ENCODE measurements around the gene PABPN1.
"Not testable (repeated sequence)": the region's sequence is repeated elsewhere in the genome, so short reads cannot be mapped to it uniquely, and the experiment has no call there.

The PABPN1 gene

GRCh38 chr14:23301288-23301968 is 19.8 kb upstream of the PABPN1 start:
- peak; percentile 88 to 97 for DNase-seq

- DNase-seq, result no peak
These were observed 19.3 kb upstream of the PABPN1 start for GRCh38 chr14:23301969-23302289.

GRCh38 chr14:23302290-23303225 is 18.7 kb upstream of the PABPN1 start, which contains the start of gene PPP1R3E:
Gene PPP1R3E (minus strand): TSS chr14:23302859. CDS start chr14:23302576, 283 bp downstream.
- DNase-seq, result peak; percentile 31 to 48

GRCh38 chr14:23306412-23307145 is 14.7 kb upstream of the PABPN1 start, which contains the start of gene BCL2L2:
Gene BCL2L2 (plus strand): TSS chr14:23306833. CDS start chr14:23307768, 935 bp downstream.
- DNase-seq, result peak; percentile 46 to 93

GRCh38 chr14:23307146-23307530 is 14.1 kb upstream of the PABPN1 start:
- no peak for DNase-seq

- no peak for DNase-seq
These were observed 13.3 kb upstream of the PABPN1 start for GRCh38 chr14:23307687-23308644.

- DNase-seq, result no peak
These were observed 12.4 kb upstream of the PABPN1 start for GRCh38 chr14:23308721-23309445.

- no peak for DNase-seq
These were observed 10.7 kb upstream of the PABPN1 start for GRCh38 chr14:23310546-23310945.

- no peak for DNase-seq
These were observed 5.0 kb upstream of the PABPN1 start for GRCh38 chr14:23316300-23316699.

- DNase-seq, result no peak
These were observed 1.3 kb upstream of the PABPN1 start for GRCh38 chr14:23319746-23320583.

GRCh38 chr14:23321572-23322547 is 603 bp downstream of the PABPN1 start:
- DNase-seq, result peak in 1 of 2 experiments; percentile 39

GRCh38 chr14:23322568-23323517 is 1.6 kb downstream of the PABPN1 start:
- no peak for DNase-seq

GRCh38 chr14:23323838-23324454 is 2.7 kb downstream of the PABPN1 start:
- no peak for DNase-seq

GRCh38 chr14:23324455-23324846 is 3.2 kb downstream of the PABPN1 start:
- DNase-seq, result no peak

- DNase-seq, result no peak
These were observed 3.7 kb downstream of the PABPN1 start for GRCh38 chr14:23324993-23325392.

- DNase-seq, result not testable (repeated sequence)
These were observed 4.5 kb downstream of the PABPN1 start for GRCh38 chr14:23325746-23326145.

Measured in SW 1271 (cell line).